Activated T-cell treated with anti-CD3 and anti-CD28 coated beads, Interleukin-2, amount 50 U/mL, for 1 hour (primary cell): Measurements from ENCODE around the gene EEF1AKMT2.

Experiments
- DNase-seq: peaks from one replicate; pipeline ENCODE4 v3.0.0-alpha.2; 2020

Gene EEF1AKMT2

GRCh38 chr10:124717911-124718741 is 73.6 kb downstream of the EEF1AKMT2 start:
- DNase-seq: peak; percentile 73

GRCh38 chr10:124717041-124717757 is 74.5 kb downstream of the EEF1AKMT2 start:
- DNase-seq: no peak

- no peak for DNase-seq
Observed at GRCh38 chr10:124716369-124716768, 75.3 kb downstream of the EEF1AKMT2 start.

DNA sequence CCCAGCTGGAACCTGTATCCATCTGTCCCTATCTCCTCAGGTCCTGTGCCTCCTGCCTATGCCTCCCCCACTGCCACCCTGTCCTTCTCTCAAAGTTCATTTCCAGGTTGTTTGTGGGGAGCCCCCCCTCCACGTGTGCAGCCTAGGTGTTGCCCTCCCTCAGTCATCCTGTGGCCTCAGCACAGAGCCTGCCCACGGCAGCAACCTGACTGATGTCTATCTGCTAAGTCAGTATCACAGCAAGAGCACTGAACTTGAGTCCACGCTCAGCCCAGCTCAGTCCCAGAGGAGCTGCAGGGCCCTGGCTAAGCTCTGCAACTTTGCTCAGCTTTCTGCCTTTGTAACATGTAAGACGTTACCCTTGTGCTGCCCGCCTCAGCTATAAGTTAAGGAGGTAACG is 76.2 kb downstream of the EEF1AKMT2 start:
- no peak for DNase-seq

- DNase-seq: no peak
Observed at GRCh38 chr10:124713679-124714255, 77.9 kb downstream of the EEF1AKMT2 start.

DNA sequence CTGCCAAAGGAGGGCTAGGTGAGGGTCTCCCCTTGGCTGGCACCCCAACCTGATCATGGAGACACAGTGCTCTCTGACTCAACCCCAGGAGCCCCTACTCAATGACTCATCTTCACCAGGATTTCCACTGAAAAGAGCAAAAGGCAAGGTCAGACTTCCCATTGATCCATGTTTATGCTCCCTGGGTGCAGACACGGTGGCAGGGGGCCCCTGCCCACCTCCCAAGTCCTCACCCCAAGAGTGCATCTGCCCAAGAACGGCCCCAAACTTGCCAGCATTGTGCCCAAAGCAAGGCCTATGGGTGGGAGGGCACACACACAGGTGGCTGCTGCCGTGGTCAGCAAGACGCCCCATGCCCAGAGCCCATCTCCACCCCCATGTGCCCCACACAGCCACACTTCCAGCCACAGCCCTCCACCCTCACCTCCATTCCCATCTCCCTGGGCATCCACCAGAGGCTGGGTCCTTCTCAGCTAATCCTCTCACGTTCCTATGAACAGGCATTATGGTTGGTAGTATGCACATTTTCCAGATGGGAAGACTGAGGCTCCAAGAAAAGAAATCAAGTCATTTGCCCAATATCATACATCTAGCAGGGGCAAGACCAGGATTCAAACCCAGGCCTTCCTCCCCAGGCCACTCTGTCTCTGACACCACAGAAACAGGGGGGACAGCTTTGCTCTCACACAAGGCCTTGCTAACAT is 78.8 kb downstream of the EEF1AKMT2 start:
- DNase-seq: no peak

GRCh38 chr10:124711145-124711544 is 80.5 kb downstream of the EEF1AKMT2 start:
- no peak for DNase-seq

DNA sequence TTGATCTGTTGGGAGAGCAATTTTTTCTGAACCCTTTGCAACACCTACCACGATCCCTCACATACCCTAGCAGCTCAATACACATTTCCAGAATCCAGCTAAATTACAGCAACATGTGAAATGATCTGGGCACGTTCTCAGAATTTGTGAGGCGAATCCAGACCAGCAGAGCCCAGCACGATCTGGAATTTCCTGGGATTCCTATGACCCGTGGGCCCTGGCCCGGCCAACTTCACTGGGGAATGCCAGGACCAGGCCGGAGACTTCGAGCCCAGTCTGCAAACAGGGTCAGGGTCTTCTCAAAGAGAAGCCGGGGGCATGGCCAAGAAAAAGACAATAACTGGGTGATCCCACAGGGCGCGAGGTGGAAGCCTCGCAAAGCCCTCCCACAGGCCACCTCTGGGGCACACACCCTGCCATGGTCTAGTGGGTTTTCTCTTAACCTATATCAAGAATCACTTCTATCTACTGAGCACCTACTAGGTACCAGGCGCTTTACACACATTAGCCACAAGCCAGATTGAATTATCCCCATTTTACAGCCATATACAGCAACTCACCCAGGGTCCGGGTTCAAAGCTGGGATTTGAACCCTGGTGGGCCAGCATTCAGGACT is 81.3 kb downstream of the EEF1AKMT2 start:
- DNase-seq: no peak

GRCh38 chr10:124709861-124710260 is 81.8 kb downstream of the EEF1AKMT2 start:
- DNase-seq: no peak

GRCh38 chr10:124708922-124709520 is 82.7 kb downstream of the EEF1AKMT2 start:
- DNase-seq: no peak

DNA sequence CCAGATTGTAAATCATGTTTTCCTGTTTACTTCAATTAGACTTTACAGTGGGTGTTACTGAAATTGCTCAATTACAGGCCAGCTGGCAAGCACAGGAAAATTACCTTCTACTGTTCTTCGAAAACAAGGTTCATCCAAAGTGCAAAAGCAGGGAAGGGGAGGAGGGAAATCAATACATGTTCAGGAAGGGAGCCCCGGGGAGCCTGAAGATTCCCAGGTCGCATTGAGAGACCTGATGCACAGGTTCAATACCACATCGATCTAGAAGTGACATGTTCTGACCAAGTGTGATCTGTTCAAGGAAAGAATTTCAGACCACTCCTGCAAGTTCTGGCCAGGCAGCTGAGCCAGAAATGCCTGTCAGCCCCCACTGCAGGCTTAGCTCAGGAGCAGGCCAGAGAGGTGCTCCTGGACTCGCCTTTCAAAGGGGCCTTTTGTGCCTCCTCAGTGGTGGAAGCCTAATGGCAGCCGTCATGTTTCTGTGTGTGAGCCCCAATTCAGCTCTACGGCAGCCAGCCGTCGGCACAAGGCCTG is 83.4 kb downstream of the EEF1AKMT2 start:
- no peak for DNase-seq
